Measurements from ENCODE around the gene FAM32A. TPM values are rescaled to one million over a fixed set of nuclear protein-coding genes. Genes with fewer than 3 reads are reported as not detected.

FAM32A gene
- total and polyA plus RNA-seq, 10 of the 15 experiments (the other 5 are each of a cell fraction or from before 2014, with no cell fraction given): 33.3 to 116 (median 71.9) TPM

DNA sequence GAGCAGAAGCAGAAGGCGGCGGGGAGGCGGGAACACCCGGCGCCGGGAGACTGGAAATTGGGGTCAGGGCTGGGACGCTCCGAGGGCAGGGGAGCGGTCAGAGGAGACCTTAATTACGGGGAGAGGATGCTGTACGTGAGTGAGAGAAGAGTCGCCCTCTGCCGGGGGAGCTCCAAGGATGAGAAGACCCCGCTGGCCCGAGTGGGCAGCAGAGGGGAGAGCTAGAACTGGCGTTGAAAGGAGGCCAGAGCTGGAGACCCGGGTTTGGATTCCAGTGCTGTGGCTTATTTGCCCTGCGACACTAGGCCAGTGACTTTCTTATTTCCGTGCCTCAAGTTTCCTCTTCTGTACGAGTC lies 536 bp downstream of the FAM32A start (continued):
- TF ChIP-seq E2F8 (IDR thresholded peaks at IDR 0.05; ENCODE audit: low read depth, partially characterized antibody): no peak
- TF ChIP-seq IRF3 (IDR thresholded peaks at IDR 0.05): no peak
- TF ChIP-seq HDGF (IDR thresholded peaks at IDR 0.05): no peak
- no peak for TF ChIP-seq YBX1 (IDR thresholded peaks at IDR 0.05)
- no peak for TF ChIP-seq POU2F2 (IDR thresholded peaks at IDR 0.05; ENCODE audit: borderline replicate concordance, low read depth, low read length)
- TF ChIP-seq ETV6 (conservative IDR thresholded peaks at IDR 0.05 in 1 of 2, IDR thresholded peaks at IDR 0.05 in 1 of 2; ENCODE audit: borderline replicate concordance in 1 of 2, low read depth in 1 of 2): no peak
- no peak for TF ChIP-seq BCLAF1 (IDR thresholded peaks at IDR 0.05)
- 0 out of 2 replicates have a peak, but pooled peaks have one; percentile 15 for TF ChIP-seq NR2F1 (conservative IDR thresholded peaks at IDR 0.05)
